ENCODE data around the gene B3GAT2. TPM values are rescaled to one million over a fixed set of nuclear protein-coding genes. Genes with fewer than 3 reads are reported as not detected.

Gene B3GAT2
- total RNA-seq, 1 experiment from 2014 or later, result not detected

GRCh38 chr6:70889270-70889669 lies 67.6 kb downstream of the B3GAT2 start:
- no peak for TF ChIP-seq CTCF (IDR thresholded peaks at IDR 0.05; ENCODE audit: unreplicated experiment)
- Mint-ChIP-seq H3K4me1 (ENCODE audit: insufficient read depth, unreplicated experiment) (no peaks in the 10 kb centered on the region), H3K27me3 (ENCODE audit: insufficient read depth, unreplicated experiment) (peaks cover 39% of the 10 kb centered on the region), H3K27ac (ENCODE audit: low read depth, unreplicated experiment) (no peak overlapping the region), H3K9me3 (ENCODE audit: unreplicated experiment) (no peaks in the 10 kb centered on the region), H3K36me3 (ENCODE audit: insufficient read depth, unreplicated experiment) (no peaks in the 10 kb centered on the region), H3K4me3 (ENCODE audit: unreplicated experiment) (no peak overlapping the region)
- BruUV-seq (replicated peaks), result no TSS peak
- ChIA-PET POLR2A (no interaction called here), CTCF (no interaction called here)
- no peak for DNase-seq (ENCODE audit: unreplicated experiment)
- intact Hi-C loops (cut with micrococcal nuclease), result loop anchor here (10.0 kb wide), 1 partner anchor 126 kb away; no protein-coding TSS in a partner anchor

GRCh38 chr6:70886661-70887060 lies 70.2 kb downstream of the B3GAT2 start:
- Mint-ChIP-seq H3K4me3 (ENCODE audit: unreplicated experiment) (no peak overlapping the region), H3K9me3 (ENCODE audit: unreplicated experiment) (no peaks in the 10 kb centered on the region), H3K4me1 (ENCODE audit: insufficient read depth, unreplicated experiment) (no peaks in the 10 kb centered on the region), H3K36me3 (ENCODE audit: insufficient read depth, unreplicated experiment) (no peaks in the 10 kb centered on the region), H3K27me3 (ENCODE audit: insufficient read depth, unreplicated experiment) (peaks cover 47% of the 10 kb centered on the region), H3K27ac (ENCODE audit: low read depth, unreplicated experiment) (no peak overlapping the region)
- BruUV-seq (replicated peaks), result no TSS peak
- no peak for DNase-seq (ENCODE audit: unreplicated experiment)
- intact Hi-C loops (cut with micrococcal nuclease), result loop anchor here (10.0 kb wide), 1 partner anchor 128 kb away; no protein-coding TSS in a partner anchor
- TF ChIP-seq CTCF (IDR thresholded peaks at IDR 0.05; ENCODE audit: unreplicated experiment), result no peak
- CTCF ChIA-PET, result interaction anchor here (1.3 to 3.7 kb wide), 8 partner anchors 30 to 578 kb away, joined by 3 to 178 read pairs (median 20); no protein-coding TSS in a partner anchor
- POLR2A ChIA-PET, result no interaction called here

GRCh38 chr6:70886071-70886470 lies 70.8 kb downstream of the B3GAT2 start:
- CTCF ChIA-PET, result interaction anchor here (0.7 to 3.7 kb wide), 19 partner anchors 10 to 665 kb away, joined by 3 to 178 read pairs (median 7); no protein-coding TSS in a partner anchor
- POLR2A ChIA-PET, result no interaction called here
- no peak overlapping the region for H3K4me3 Mint-ChIP-seq (ENCODE audit: unreplicated experiment)
- H3K36me3 Mint-ChIP-seq (ENCODE audit: insufficient read depth, unreplicated experiment), result no peaks in the 10 kb centered on the region
- TF ChIP-seq CTCF (IDR thresholded peaks at IDR 0.05; ENCODE audit: unreplicated experiment), result no peak
- no peaks in the 10 kb centered on the region for H3K4me1 Mint-ChIP-seq (ENCODE audit: insufficient read depth, unreplicated experiment)
- no peaks in the 10 kb centered on the region for H3K9me3 Mint-ChIP-seq (ENCODE audit: unreplicated experiment)
- BruUV-seq (replicated peaks), result no TSS peak
- no peak overlapping the region for H3K27ac Mint-ChIP-seq (ENCODE audit: low read depth, unreplicated experiment)
- intact Hi-C loops (cut with micrococcal nuclease), result loop anchor here (10.0 kb wide), 1 partner anchor 129 kb away; no protein-coding TSS in a partner anchor
- H3K27me3 Mint-ChIP-seq (ENCODE audit: insufficient read depth, unreplicated experiment), result peaks cover 53% of the 10 kb centered on the region
- DNase-seq (ENCODE audit: unreplicated experiment), result no peak

GRCh38 chr6:70884074-70884983 lies 72.5 kb downstream of the B3GAT2 start:
- Mint-ChIP-seq H3K9me3 (ENCODE audit: unreplicated experiment) (no peaks in the 10 kb centered on the region), H3K4me3 (ENCODE audit: unreplicated experiment) (no peak overlapping the region), H3K4me1 (ENCODE audit: insufficient read depth, unreplicated experiment) (no peaks in the 10 kb centered on the region), H3K27ac (ENCODE audit: low read depth, unreplicated experiment) (no peak overlapping the region), H3K36me3 (ENCODE audit: insufficient read depth, unreplicated experiment) (no peaks in the 10 kb centered on the region), H3K27me3 (ENCODE audit: insufficient read depth, unreplicated experiment) (peaks cover 57% of the 10 kb centered on the region)
- CTCF ChIA-PET, result interaction anchor here (0.6 to 3.7 kb wide), 89 partner anchors 8 to 1266 kb away, joined by 3 to 178 read pairs (median 4); partner anchors contain the start of genes SDHAF4 and SMAP1
- POLR2A ChIA-PET, result no interaction called here
- intact Hi-C loops (cut with micrococcal nuclease), result loop anchor here (1.0 to 10.0 kb wide), 4 partner anchors 130 to 574 kb away; no protein-coding TSS in a partner anchor
- BruUV-seq (replicated peaks), result no TSS peak
- peak; percentile 68 for DNase-seq (ENCODE audit: unreplicated experiment)
- peak; percentile 87 for TF ChIP-seq CTCF (IDR thresholded peaks at IDR 0.05; ENCODE audit: unreplicated experiment)
